Stimulated activated CD4-positive, alpha-beta T cell treated with anti-CD3 and anti-CD28 coated beads, Interleukin-4, amount 100 ng/mL, for 24 hours (primary cell): ENCODE data around the gene SLC25A23.
"Not testable (repeated sequence)": the region's sequence is repeated elsewhere in the genome, so short reads cannot be mapped to it uniquely, and the experiment has no call there.

Source experiments
- DNase-seq: peaks from one replicate; pipeline ENCODE4 v3.0.0-alpha.2; 2020

Gene SLC25A23

GRCh38 chr19:6424195-6424938 is 35.2 kb downstream of the SLC25A23 start, which contains the start of gene KHSRP:
Gene KHSRP, minus strand, starts transcription at chr19:6424811. Its CDS starts 110 bp downstream, at chr19:6424701.
- DNase-seq, result peak; percentile 32

- DNase-seq, result peak; percentile 50
Observed at GRCh38 chr19:6423499-6424194, 35.9 kb downstream of the SLC25A23 start.

- no peak for DNase-seq
Observed at GRCh38 chr19:6421075-6422014, 38.2 kb downstream of the SLC25A23 start.

DNA sequence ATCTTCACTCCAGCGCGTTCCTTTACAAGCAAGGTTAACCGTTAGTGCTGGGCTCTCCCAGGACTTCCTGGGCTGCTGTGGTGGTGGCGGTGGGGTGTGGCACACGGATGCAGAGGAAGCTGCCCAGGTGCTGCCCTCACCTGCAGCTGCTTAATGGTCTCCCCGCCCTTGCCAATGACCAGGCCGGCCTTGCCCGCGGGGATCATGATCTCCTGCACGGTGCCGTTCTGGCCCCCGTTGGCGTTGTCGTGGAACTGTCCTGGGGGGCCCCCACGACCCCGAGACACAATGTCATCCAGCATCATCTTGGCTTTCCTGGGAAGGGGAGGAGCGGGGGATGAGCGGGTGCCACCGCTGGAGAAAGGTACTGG is 41.0 kb downstream of the SLC25A23 start:
- no peak for DNase-seq

GRCh38 chr19:6417713-6418561 is 41.7 kb downstream of the SLC25A23 start:
- DNase-seq, result no peak

DNA sequence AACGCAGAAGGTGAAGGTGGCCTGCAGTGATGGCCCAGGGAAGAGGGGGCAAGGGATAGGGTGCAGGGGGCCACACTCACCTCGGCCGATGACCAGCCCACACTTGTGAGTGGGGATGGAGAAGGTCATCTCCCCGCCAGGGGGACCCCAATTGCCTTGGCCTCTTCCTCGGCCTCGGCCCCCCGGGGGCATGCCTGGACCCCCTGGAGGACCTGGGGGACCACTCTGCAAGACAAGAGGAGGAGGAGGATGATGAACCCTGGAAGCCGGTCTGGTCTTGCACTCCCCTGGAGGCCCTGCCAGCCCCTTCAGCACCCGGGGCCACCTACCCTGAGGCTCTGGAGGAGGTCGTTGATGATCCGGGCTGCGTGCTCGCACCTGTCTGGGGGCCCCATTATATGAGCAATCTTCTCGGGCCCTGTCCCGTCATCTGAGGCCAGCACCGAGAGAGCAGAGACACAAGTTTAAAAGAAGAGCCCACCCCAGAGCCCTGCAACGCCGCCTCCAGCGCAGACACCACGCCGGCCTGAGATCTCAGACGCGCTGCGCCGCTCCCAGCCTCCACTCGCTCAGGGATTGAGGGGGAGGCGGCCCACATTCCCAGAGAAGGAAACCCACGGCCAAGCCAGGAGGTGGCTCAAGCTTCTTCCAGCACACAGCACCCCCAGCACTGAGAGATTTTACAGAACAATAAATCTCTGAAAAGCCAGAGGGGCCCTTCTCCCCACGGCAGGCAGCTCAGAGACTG is 42.8 kb downstream of the SLC25A23 start:
- no peak for DNase-seq

- no peak for DNase-seq
Observed at GRCh38 chr19:6415591-6416190, 43.9 kb downstream of the SLC25A23 start.

DNA sequence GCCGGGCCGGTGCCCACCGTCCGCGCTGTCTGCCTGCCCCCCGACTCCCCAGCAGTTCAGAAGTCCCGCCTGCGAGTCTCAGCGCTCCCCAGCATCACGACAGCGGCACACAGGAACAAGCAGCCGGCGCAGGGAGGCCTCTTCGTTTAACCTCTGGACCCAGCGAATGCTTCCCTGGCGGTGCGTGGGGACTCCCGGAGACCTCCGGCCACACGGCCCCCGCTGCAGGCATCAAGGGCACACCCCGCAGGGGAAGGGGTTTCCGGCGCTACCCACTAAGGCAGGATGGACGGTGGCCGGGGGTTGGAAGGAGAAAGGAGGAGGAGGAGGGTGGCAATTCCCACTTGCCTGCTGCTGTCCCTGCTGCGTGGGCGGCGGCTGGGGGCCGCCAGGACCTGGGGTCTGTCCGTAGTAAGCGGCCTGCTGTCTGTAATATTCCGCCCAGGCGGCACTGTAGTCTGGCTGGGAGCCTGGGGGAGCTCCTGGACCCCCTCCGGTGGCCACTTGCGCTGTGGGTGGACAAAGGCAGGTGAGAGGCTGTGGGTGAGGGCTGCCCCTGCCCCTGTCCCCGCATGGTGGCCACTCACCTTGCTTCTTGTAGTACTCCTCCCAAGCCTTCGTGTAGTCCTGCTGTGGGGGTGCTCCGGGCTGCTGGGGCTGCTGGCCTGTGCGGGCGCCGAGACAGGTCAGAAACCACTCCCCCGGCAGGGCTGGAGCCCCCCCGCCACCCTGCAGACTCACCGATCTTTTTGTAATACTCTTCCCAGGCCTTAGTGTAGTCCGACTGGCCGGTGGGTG is 44.6 kb downstream of the SLC25A23 start:
- DNase-seq, result no peak

GRCh38 chr19:6413721-6414643 is 45.6 kb downstream of the SLC25A23 start:
- no peak for DNase-seq

GRCh38 chr19:6413291-6413690 is 46.3 kb downstream of the SLC25A23 start:
- no peak for DNase-seq

DNA sequence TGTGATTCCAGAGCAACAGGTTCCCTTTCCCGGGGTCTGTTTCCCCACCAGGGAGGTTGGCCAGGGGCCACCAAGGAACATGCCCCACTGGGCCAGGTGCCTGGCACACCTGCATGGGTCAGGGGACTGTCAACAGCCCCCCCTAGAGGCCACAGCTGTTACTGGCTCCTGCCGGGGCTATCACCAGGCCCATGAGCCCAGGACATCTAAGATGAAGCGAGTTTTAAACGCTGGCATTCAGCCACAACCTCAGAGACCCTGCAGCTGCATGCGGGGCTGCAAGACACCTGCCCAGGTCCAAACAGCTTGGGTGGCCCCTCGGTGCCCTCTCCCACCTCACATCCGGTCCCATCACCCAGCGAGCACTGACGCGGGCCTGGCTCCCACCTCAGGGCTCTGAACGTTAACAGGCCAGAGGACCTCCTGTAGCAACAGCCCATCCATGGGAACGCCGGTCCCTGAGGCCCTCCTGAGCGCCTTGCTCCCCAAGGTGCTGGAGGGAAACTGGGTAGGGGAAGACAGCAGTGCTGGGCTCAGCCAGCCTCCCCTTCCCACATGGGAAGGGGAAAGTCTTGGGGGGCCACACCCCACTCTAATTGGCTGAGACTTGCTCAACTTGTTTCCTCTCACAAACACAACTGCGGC is 47.0 kb downstream of the SLC25A23 start:
- DNase-seq, result peak; percentile 55

- no peak for DNase-seq
Observed at GRCh38 chr19:6412061-6412446, 47.5 kb downstream of the SLC25A23 start.

- no peak for DNase-seq
Observed at GRCh38 chr19:6409346-6409745, 50.2 kb downstream of the SLC25A23 start.

GRCh38 chr19:6406401-6406800 is 53.2 kb downstream of the SLC25A23 start:
- no peak for DNase-seq

DNA sequence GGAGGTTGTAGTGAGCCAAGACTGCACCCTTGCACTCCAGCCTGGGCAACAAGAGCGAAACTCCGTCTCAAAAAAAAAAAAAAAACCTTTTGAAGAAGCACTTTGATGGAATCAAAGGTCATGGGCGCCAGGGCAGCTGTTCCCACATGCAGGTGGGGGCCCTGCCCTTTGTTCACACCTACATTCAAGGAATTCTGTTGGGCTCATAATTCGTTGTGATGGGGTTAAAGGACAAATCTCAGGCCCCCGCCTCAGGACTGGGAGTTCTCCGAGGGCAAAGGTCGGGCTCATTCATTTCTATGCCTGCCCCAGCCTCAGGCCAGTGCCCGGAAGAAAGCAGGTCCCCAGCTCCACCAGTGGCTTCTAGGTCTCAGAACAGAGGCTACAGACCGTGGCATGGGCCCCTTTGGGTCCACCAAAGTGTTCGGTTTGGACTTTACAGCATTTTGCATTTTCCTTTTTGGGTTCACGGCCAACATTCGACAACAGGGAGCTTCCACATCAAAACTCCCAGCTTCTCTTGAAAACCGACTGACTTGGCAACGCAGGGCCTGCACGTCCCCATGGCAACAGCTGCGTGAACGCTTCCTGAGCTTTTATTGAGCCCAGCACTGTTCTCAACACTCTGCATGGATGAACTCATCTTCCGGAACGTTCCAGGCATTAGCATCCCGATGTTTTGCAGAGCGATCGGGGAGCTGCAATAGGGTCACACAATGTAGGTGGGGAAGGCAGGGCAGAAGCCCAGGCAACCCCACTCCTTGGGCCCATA is 56.6 kb downstream of the SLC25A23 start:
- DNase-seq, result no peak

- DNase-seq, result no peak
Observed at GRCh38 chr19:6402058-6402457, 57.5 kb downstream of the SLC25A23 start.

- DNase-seq, result not testable (repeated sequence)
Observed at GRCh38 chr19:6400062-6400944, 59.3 kb downstream of the SLC25A23 start.
